AG04450 (cell line): ENCODE data around the gene RTF2. TPM values are rescaled to one million over a fixed set of nuclear protein-coding genes. Genes with fewer than 3 reads are reported as not detected.
A peak's percentile ranks its signal among the peaks of the same experiment; 100 is the strongest.

ENCODE experiments used
- CTCF ChIA-PET: fragments of 300-600, 350-600 bp; formaldehyde crosslinking; extraction: SDS; loops from one replicate; lab custom pipeline; 2022; ENCODE audit warnings: antibody characterized with exemption, inconsistent platforms; lab: Charles Lee
- POLR2A ChIA-PET: fragments of 350-600 bp; formaldehyde crosslinking; extraction: SDS; loops from one replicate; lab custom pipeline; 2021; ENCODE audit warnings: antibody characterized with exemption, inconsistent platforms; lab: Yijun Ruan, JAX
- DNase-seq: peaks from one replicate; pipeline ENCODE4 v3.0.0-alpha.2; 2011; ENCODE audit warnings: low read depth, low spot score
- H3K27ac ChIP-seq: one replicate; pipeline ENCODE4 v1.5.1; 2012; ENCODE audit warnings: low read depth, low read length, control low read depth
- H3K27me3 ChIP-seq: one replicate; pipeline ENCODE4 v1.6.0; 2012; ENCODE audit warnings: low read length; ENCODE audit not compliant: control insufficient read depth, insufficient read depth
- H3K4me3 ChIP-seq: 2 replicates; pipeline ENCODE4 v1.5.1; 2011; ENCODE audit warnings: mild to moderate bottlenecking, low read depth, low read length, control low read depth
- H3K9me3 ChIP-seq: 2 replicates; pipeline ENCODE4 v1.5.1; 2012; ENCODE audit warnings: low read length; ENCODE audit not compliant: control insufficient read depth, insufficient read depth
- CTCF ChIP-seq: IDR thresholded peaks from 2 replicates; pipeline ENCODE4 v1.5.1; 2011; ENCODE audit warnings: low read depth, low read length, control low read depth, inconsistent platforms
- polyA plus RNA-seq: library from polyadenylated mRNA; depleted of rRNA; stranded (reverse); fragments of >200 nt; gene quantifications from 2 replicates; pipeline ENCODE4 v1.2.3, GENCODE V29; 2011

Gene RTF2
- polyA plus RNA-seq, 1 experiment, result 147 TPM

- H3K9me3 ChIP-seq, result no peaks in the 10 kb centered on the region; the same call in 1 of the 2 replicates
- TF ChIP-seq CTCF, result no peak
- H3K27me3 ChIP-seq, result no peaks in the 10 kb centered on the region
- H3K27ac ChIP-seq, result peak overlapping the region; percentile 97
- H3K4me3 ChIP-seq, result no peak overlapping the region
- no peak for DNase-seq
- ChIA-PET CTCF (interaction anchor here (0.8 kb wide), 1 partner anchor 43 kb away, joined by 6 read pairs; no protein-coding TSS in a partner anchor), POLR2A (interaction anchor here (0.7 to 3.1 kb wide), 13 partner anchors 11 to 76 kb away, joined by 3 to 52 read pairs (median 8); partner anchors contain the start of genes AURKA, CASS4, CSTF1 and RTF2)
Observed at GRCh38 chr20:56440346-56441007, 27.9 kb upstream of the RTF2 start.

- Histone ChIP-seq H3K27me3 (no peaks in the 10 kb centered on the region), H3K27ac (peak overlapping the region; percentile 91), H3K9me3 (no peaks in the 10 kb centered on the region; the same call in 1 of the 2 replicates), H3K4me3 (no peak overlapping the region)
- TF ChIP-seq CTCF, result no peak
- no peak for DNase-seq
- ChIA-PET CTCF (interaction anchor here (0.6 to 1.0 kb wide), 3 partner anchors 14 to 45 kb away, joined by 3 to 7 read pairs (median 3); no protein-coding TSS in a partner anchor), POLR2A (interaction anchor here (1.0 to 1.8 kb wide), 3 partner anchors 8 to 14 kb away, joined by 3 to 4 read pairs (median 3); no protein-coding TSS in a partner anchor)
Observed at GRCh38 chr20:56442389-56443365, 25.8 kb upstream of the RTF2 start.

GRCh38 chr20:56443654-56444540, 24.5 kb upstream of the RTF2 start:
- Histone ChIP-seq H3K4me3 (no peak overlapping the region), H3K27ac (peak overlapping the region; percentile 91), H3K27me3 (no peaks in the 10 kb centered on the region), H3K9me3 (no peaks in the 10 kb centered on the region; the same call in 1 of the 2 replicates)
- ChIA-PET CTCF (interaction anchor here (1.0 kb wide), 1 partner anchor 46 kb away, joined by 3 read pairs; no protein-coding TSS in a partner anchor), POLR2A (interaction anchor here (0.7 to 1.8 kb wide), 5 partner anchors 9 to 32 kb away, joined by 3 to 6 read pairs (median 4); partner anchors contain the start of gene CASS4)
- TF ChIP-seq CTCF, result no peak
- DNase-seq, result peak; percentile 59

GRCh38 chr20:56445130-56445529, 23.3 kb upstream of the RTF2 start:
- H3K9me3 ChIP-seq, result no peaks in the 10 kb centered on the region; the same call in 1 of the 2 replicates
- H3K27ac ChIP-seq, result no peak overlapping the region
- H3K4me3 ChIP-seq, result no peak overlapping the region
- DNase-seq, result no peak
- H3K27me3 ChIP-seq, result no peaks in the 10 kb centered on the region
- ChIA-PET CTCF (no interaction called here), POLR2A (interaction anchor here (0.7 to 1.6 kb wide), 3 partner anchors 33 to 86 kb away, joined by 3 to 6 read pairs (median 6); partner anchors contain the start of genes CASS4 and FAM210B)
- TF ChIP-seq CTCF, result no peak
